K562 (cell line): ENCODE results near the gene BFSP2.

ENCODE experiments used
- CTCF ChIP-seq, 3 experiments: IDR thresholded peaks in 2 of 3; conservative IDR thresholded peaks in 1 of 3; 2 replicates each; pipeline ENCODE4 v1.5.1; 2011 to 2012; ENCODE audit warnings: low read length in 3 of 3, mild to moderate bottlenecking in 3 of 3, control low read depth in 2 of 3, improper control_type of control experiment in 1 of 3, inconsistent platforms in 1 of 3, low read depth in 1 of 3, mixed read lengths in 1 of 3, moderate library complexity in 1 of 3; ENCODE audit not compliant: insufficient read depth in 2 of 3
- NFRKB ChIP-seq: fragments of 450-650 bp; IDR thresholded peaks from 2 replicates; pipeline ENCODE4 v1.6.1; 2016; ENCODE audit warnings: low read depth
- NR1H2 ChIP-seq: sonication (generic); formaldehyde crosslinking; IDR thresholded peaks from 2 replicates; pipeline ENCODE4 v1.4.0; 2020; ENCODE audit warnings: mild to moderate bottlenecking, missing genetic modification reagents
- NR2F6 ChIP-seq: fragments of 450-650 bp; formaldehyde crosslinking; IDR thresholded peaks from 2 replicates; pipeline ENCODE4 v1.4.0; 2020; ENCODE audit warnings: mild to moderate bottlenecking
- ZBTB1 ChIP-seq: sonication (generic); formaldehyde crosslinking; IDR thresholded peaks from 2 replicates; pipeline ENCODE4 v1.8.1; 2023; ENCODE audit warnings: missing genetic modification reagents, low read depth, mild to moderate bottlenecking, borderline replicate concordance

- TF ChIP-seq NFRKB (no peak), NR1H2 (CRISPR knock-in tag) (no peak), ZBTB1 (CRISPR knock-in tag) (no peak), NR2F6 (CRISPR knock-in tag) (no peak), CTCF (IDR thresholded peaks at IDR 0.05 in 2 of 3, conservative IDR thresholded peaks at IDR 0.05 in 1 of 3; ENCODE audit: insufficient read depth in 2 of 3, low read depth in 1 of 3, low read length in 3 of 3) (no peak)
Measured at GRCh38 chr3:133428552-133428951, 28.7 kb downstream of the BFSP2 start.
